ENCODE results near the gene C9orf50. TPM values are rescaled to one million over a fixed set of nuclear protein-coding genes. Genes with fewer than 3 reads are reported as not detected.

C9orf50 gene
- total and polyA plus RNA-seq, 2 experiments from 2014 or later = not detected

DNA sequence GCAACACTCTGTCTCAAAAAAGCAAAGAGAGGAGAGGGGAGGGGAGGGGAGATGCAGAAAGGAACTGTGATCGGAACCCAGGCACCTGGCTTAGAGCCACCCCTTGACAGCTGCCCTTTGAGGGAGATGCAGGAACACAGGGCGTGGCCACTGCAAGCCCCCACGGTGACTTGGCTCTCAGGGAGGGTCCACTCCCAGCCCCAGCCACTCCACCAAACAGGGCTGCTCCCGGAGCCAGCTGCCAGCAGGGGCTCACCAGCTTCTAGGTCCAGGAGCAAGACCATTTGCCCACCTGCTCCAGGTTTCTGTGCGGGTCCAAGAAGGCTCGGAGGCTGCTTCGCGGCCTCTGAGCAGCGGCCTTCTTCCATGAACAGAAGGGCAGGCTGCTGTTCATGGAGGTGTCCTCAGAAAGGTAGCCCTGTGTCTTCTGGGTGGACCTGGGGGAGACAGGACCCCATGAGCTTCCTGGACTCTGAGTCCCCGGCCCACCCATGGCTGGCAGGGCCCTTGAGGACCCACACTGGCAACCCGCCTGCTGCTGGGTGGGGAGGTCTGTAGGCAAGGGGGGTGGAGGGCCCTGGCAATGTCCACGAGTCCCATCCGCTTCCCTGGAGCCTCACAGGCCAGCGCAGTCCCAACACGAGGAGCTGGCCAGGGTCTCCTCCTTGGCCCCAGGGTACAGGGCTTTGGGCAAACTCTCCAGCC, 7.9 kb downstream of the C9orf50 start (continued):
- TF ChIP-seq EZH2phosphoT487 (IDR thresholded peaks at IDR 0.05; ENCODE audit: unreplicated experiment) = no peak
- TF ChIP-seq, protein P1, sequence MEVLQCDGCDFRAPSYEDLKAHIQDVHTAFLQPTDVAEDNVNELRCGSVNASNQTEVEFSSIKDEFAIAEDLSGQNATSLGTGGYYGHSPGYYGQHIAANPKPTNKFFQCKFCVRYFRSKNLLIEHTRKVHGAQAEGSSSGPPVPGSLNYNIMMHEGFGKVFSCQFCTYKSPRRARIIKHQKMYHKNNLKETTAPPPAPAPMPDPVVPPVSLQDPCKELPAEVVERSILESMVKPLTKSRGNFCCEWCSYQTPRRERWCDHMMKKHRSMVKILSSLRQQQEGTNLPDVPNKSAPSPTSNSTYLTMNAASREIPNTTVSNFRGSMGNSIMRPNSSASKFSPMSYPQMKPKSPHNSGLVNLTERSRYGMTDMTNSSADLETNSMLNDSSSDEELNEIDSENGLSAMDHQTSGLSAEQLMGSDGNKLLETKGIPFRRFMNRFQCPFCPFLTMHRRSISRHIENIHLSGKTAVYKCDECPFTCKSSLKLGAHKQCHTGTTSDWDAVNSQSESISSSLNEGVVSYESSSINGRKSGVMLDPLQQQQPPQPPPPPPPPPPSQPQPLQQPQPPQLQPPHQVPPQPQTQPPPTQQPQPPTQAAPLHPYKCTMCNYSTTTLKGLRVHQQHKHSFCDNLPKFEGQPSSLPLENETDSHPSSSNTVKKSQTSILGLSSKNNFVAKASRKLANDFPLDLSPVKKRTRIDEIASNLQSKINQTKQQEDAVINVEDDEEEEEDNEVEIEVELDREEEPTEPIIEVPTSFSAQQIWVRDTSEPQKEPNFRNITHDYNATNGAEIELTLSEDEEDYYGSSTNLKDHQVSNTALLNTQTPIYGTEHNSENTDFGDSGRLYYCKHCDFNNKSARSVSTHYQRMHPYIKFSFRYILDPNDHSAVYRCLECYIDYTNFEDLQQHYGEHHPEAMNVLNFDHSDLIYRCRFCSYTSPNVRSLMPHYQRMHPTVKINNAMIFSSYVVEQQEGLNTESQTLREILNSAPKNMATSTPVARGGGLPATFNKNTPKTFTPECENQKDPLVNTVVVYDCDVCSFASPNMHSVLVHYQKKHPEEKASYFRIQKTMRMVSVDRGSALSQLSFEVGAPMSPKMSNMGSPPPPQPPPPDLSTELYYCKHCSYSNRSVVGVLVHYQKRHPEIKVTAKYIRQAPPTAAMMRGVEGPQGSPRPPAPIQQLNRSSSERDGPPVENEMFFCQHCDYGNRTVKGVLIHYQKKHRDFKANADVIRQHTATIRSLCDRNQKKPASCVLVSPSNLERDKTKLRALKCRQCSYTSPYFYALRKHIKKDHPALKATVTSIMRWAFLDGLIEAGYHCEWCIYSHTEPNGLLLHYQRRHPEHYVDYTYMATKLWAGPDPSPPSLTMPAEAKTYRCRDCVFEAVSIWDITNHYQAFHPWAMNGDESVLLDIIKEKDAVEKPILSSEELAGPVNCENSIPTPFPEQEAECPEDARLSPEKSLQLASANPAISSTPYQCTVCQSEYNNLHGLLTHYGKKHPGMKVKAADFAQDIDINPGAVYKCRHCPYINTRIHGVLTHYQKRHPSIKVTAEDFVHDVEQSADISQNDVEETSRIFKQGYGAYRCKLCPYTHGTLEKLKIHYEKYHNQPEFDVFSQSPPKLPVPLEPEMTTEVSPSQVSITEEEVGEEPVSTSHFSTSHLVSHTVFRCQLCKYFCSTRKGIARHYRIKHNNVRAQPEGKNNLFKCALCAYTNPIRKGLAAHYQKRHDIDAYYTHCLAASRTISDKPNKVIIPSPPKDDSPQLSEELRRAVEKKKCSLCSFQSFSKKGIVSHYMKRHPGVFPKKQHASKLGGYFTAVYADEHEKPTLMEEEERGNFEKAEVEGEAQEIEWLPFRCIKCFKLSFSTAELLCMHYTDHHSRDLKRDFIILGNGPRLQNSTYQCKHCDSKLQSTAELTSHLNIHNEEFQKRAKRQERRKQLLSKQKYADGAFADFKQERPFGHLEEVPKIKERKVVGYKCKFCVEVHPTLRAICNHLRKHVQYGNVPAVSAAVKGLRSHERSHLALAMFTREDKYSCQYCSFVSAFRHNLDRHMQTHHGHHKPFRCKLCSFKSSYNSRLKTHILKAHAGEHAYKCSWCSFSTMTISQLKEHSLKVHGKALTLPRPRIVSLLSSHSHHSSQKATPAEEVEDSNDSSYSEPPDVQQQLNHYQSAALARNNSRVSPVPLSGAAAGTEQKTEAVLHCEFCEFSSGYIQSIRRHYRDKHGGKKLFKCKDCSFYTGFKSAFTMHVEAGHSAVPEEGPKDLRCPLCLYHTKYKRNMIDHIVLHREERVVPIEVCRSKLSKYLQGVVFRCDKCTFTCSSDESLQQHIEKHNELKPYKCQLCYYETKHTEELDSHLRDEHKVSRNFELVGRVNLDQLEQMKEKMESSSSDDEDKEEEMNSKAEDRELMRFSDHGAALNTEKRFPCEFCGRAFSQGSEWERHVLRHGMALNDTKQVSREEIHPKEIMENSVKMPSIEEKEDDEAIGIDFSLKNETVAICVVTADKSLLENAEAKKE (CRISPR knock-in tag; IDR thresholded peaks at IDR 0.05) = no peak
- no peak for TF ChIP-seq ZNF114 (CRISPR knock-in tag; IDR thresholded peaks at IDR 0.05)

DNA sequence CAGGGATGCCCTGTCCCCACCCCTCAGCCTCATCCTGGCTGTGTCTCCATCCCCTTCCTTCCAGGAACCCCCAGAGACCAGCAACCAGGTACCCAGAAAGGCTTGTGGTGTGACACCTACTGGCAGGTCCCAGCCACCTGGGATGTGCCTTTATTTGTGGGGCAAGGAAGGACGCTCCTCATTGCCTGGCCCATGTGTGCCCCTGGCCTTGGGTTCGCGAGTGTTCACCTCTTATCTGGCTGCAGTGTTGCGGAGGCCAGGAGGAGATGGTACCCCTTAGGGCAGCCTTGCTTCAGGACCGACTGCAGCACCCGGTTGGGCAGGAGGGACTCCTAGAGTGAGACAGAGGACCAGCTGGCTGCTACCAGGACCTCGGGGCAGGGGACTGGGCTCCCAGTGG, 8.8 kb downstream of the C9orf50 start:
- Histone ChIP-seq H3K9me2 (ENCODE audit: insufficient read depth) (no peaks in the 10 kb centered on the region), H3K27ac (ENCODE audit: low read depth) (no peak overlapping the region), H3K4me3 (no peak overlapping the region), H3K27me3 (ENCODE audit: insufficient read depth) (peaks cover 12% of the 10 kb centered on the region), H2AFZ (no peak overlapping the region), H4K20me1 (replicated peaks; ENCODE audit: insufficient read depth) (no peaks in the 10 kb centered on the region), H3K4me2 (no peak overlapping the region), H3F3A (replicated peaks; ENCODE audit: low read depth) (no peaks in the 10 kb centered on the region; the same call in 1 of the 2 replicates), H3K36me3 (ENCODE audit: insufficient read depth) (no peaks in the 10 kb centered on the region), H3K4me1 (ENCODE audit: insufficient read depth) (peaks cover 4% of the 10 kb centered on the region; the same call in 1 of the 2 replicates), H3K79me2 (replicated peaks; ENCODE audit: insufficient read depth) (no peaks in the 10 kb centered on the region)
- Mint-ChIP-seq H3K4me1 (peaks cover 21% of the 10 kb centered on the region), H3K9me3 (no peaks in the 10 kb centered on the region), H3K36me3 (ENCODE audit: low read depth) (no peaks in the 10 kb centered on the region), H3K27ac (no peak overlapping the region), H3K4me3 (no peak overlapping the region), H3K27me3 (ENCODE audit: insufficient read depth, low read depth, poor library complexity) (peaks cover 28% of the 10 kb centered on the region)
- TF ChIP-seq, protein P2, sequence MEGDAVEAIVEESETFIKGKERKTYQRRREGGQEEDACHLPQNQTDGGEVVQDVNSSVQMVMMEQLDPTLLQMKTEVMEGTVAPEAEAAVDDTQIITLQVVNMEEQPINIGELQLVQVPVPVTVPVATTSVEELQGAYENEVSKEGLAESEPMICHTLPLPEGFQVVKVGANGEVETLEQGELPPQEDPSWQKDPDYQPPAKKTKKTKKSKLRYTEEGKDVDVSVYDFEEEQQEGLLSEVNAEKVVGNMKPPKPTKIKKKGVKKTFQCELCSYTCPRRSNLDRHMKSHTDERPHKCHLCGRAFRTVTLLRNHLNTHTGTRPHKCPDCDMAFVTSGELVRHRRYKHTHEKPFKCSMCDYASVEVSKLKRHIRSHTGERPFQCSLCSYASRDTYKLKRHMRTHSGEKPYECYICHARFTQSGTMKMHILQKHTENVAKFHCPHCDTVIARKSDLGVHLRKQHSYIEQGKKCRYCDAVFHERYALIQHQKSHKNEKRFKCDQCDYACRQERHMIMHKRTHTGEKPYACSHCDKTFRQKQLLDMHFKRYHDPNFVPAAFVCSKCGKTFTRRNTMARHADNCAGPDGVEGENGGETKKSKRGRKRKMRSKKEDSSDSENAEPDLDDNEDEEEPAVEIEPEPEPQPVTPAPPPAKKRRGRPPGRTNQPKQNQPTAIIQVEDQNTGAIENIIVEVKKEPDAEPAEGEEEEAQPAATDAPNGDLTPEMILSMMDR (conservative IDR thresholded peaks at IDR 0.05; ENCODE audit: low read depth in 2 of 2) = peak; percentile 17 to 44; a peak in 3 of 4 replicates
- TF ChIP-seq POLR2AphosphoS5 (IDR thresholded peaks at IDR 0.05; ENCODE audit: low read depth) = no peak
- ATAC-seq (no peak), DNase-seq (ENCODE audit: low spot score) (no peak)

Data from GM23338 (cell line).